HCT116 (cell line): ENCODE measurements around the gene TLR2. TPM values are rescaled to one million over a fixed set of nuclear protein-coding genes. Genes with fewer than 3 reads are reported as not detected.

Experiments used
- ATAC-seq: fragments of 200-7000 bp; cut with Tn5 transposase; 2 replicates; pipeline ENCODE4 v1.9.1; 2020; ENCODE audit warnings: mild to moderate bottlenecking, moderate library complexity
- BruUV-seq: library from RNA; stranded (reverse); fragments of 400-500 nt; replicated peaks from 2 replicates; lab custom pipeline; 2021; lab: Mats Ljungman, UMichigan
- CTCF ChIA-PET: fragments of 300-600 bp; sonication (Branson Sonifier 250); formaldehyde crosslinking; loops from one replicate; lab custom pipeline; 2021; ENCODE audit warnings: antibody characterized with exemption; lab: Charles Lee
- POLR2A ChIA-PET: fragments of 300-600, 350-600 bp; sonication (Branson Sonifier 250); formaldehyde crosslinking; loops from one replicate; lab custom pipeline; 2021; ENCODE audit warnings: antibody characterized with exemption; lab: Charles Lee
- RAD21 ChIA-PET, 2 experiments: fragments of 300-600 bp; sonication (Branson Sonifier 250); formaldehyde crosslinking; loops; one replicate each; lab custom pipeline; 2023; ENCODE audit warnings: low total read pairs in 2 of 2; ENCODE audit not compliant: uncharacterized antibody in 2 of 2, unreplicated experiment in 2 of 2, low non-redundant PET in 1 of 2; lab: Charles Lee
- DNase-seq: peaks from one replicate; pipeline ENCODE4 v3.0.0-alpha.2; 2010; ENCODE audit warnings: low read depth, low spot score
- H2AFZ ChIP-seq: fragments of 200-600 bp; shearing (Covaris generic), sonication (generic); 2 replicates; pipeline ENCODE4 v1.6.1; 2017; ENCODE audit warnings: low read depth, mixed run types, mixed read lengths, antibody characterized with exemption, low read length; ENCODE audit not compliant: poor library complexity, severe bottlenecking
- H3K27ac ChIP-seq: 2 replicates; pipeline ENCODE4 v1.5.1; 2012; ENCODE audit warnings: low read depth, low read length
- H3K27me3 ChIP-seq: fragments of 200-600 bp; sonication (generic); 2 replicates; pipeline ENCODE4 v1.6.1; 2016; ENCODE audit warnings: mixed run types, low read length, mixed read lengths; ENCODE audit not compliant: insufficient read depth
- H3K36me3 ChIP-seq, 2 experiments: fragments of 200-500 bp in 1 of 2; fragments of 200-600 bp in 1 of 2; sonication (Bioruptor generic) in 1 of 2; sonication (generic) in 1 of 2; 2 replicates each; pipeline versions ENCODE4 v1.5.1 to v1.6.1; 2014 to 2016; ENCODE audit warnings: low read length in 2 of 2, inconsistent platforms in 1 of 2, mixed read lengths in 1 of 2, mixed run types in 1 of 2; ENCODE audit not compliant: insufficient read depth in 2 of 2, control insufficient read depth in 1 of 2
- H3K4me1 ChIP-seq, 2 experiments: fragments of 200-600 bp in 1 of 2; sonication (generic) in 1 of 2; 2 replicates each; pipeline versions ENCODE4 v1.5.1 to v1.6.1; 2012 to 2017; ENCODE audit warnings: low read length in 2 of 2, inconsistent platforms in 1 of 2, mild to moderate bottlenecking in 1 of 2, mixed read lengths in 1 of 2, mixed run types in 1 of 2, moderate library complexity in 1 of 2; ENCODE audit not compliant: insufficient read depth in 2 of 2, control insufficient read depth in 1 of 2
- H3K4me2 ChIP-seq: fragments of 200-600 bp; sonication (generic); 2 replicates; pipeline ENCODE4 v1.6.1; 2017; ENCODE audit warnings: mixed run types, low read length, mixed read lengths
- H3K4me3 ChIP-seq, 2 experiments: fragments of 200-600 bp in 1 of 2; sonication (generic) in 1 of 2; replicated peaks in 1 of 2; 2 replicates each; pipeline ENCODE4 v1.5.1; 2011 to 2016; ENCODE audit warnings: low read length in 2 of 2, control low read depth in 1 of 2, low read depth in 1 of 2, mild to moderate bottlenecking in 1 of 2, mixed read lengths in 1 of 2, mixed run types in 1 of 2
- H3K79me2 ChIP-seq: fragments of 200-600 bp; sonication (generic); 2 replicates; pipeline ENCODE4 v1.6.1; 2017; ENCODE audit warnings: mild to moderate bottlenecking, mixed run types, low read length, moderate library complexity, mixed read lengths; ENCODE audit not compliant: insufficient read depth
- H3K9ac ChIP-seq: fragments of 200-600 bp; sonication (generic); 2 replicates; pipeline ENCODE4 v1.6.1; 2016; ENCODE audit warnings: low read length, mixed read lengths
- H3K9me2 ChIP-seq: fragments of 200-600 bp; sonication (generic), shearing (Covaris generic); 2 replicates; pipeline ENCODE4 v1.6.1; 2017; ENCODE audit warnings: mixed run types, mild to moderate bottlenecking, moderate library complexity; ENCODE audit not compliant: insufficient read depth
- H3K9me3 ChIP-seq, 2 experiments: fragments of 200-500 bp in 1 of 2; fragments of 200-600 bp in 1 of 2; sonication (Bioruptor generic) in 1 of 2; sonication (generic) in 1 of 2; 2 replicates each; pipeline ENCODE4 v1.6.1; 2014 to 2017; ENCODE audit warnings: low read length in 2 of 2, mixed read lengths in 2 of 2, inconsistent platforms in 1 of 2, low read depth in 1 of 2, mild to moderate bottlenecking in 1 of 2, mixed run types in 1 of 2, moderate library complexity in 1 of 2; ENCODE audit not compliant: control insufficient read depth in 1 of 2, insufficient read depth in 1 of 2
- H4K20me1 ChIP-seq: fragments of 200-600 bp; sonication (generic), shearing (Covaris generic); 2 replicates; pipeline ENCODE4 v1.6.1; 2017; ENCODE audit warnings: mixed run types, mild to moderate bottlenecking, moderate library complexity; ENCODE audit not compliant: insufficient read depth
- ATF3 ChIP-seq: IDR thresholded peaks from 2 replicates; pipeline ENCODE4 v1.6.1; 2012
- CBX3 ChIP-seq: IDR thresholded peaks from 2 replicates; pipeline ENCODE4 v1.6.1; 2012; ENCODE audit warnings: low read depth
- EZH2 ChIP-seq: fragments of 200-600 bp; sonication (generic); IDR thresholded peaks from 2 replicates; pipeline ENCODE4 v1.6.1; 2017; ENCODE audit warnings: antibody characterized with exemption, mixed run types
- MAX ChIP-seq: IDR thresholded peaks from 2 replicates; pipeline ENCODE4 v1.6.1; 2012
- YY1 ChIP-seq: IDR thresholded peaks from 2 replicates; pipeline ENCODE4 v1.6.1; 2011; ENCODE audit warnings: low read length, low read depth, moderate library complexity, mild to moderate bottlenecking; ENCODE audit not compliant: insufficient replicate concordance; ENCODE audit errors: extremely low read depth
- ZFX ChIP-seq: fragments of 450-650 bp; IDR thresholded peaks from 2 replicates; pipeline ENCODE4 v1.6.1; 2017
- intact Hi-C: fragments of 100-400 bp; cut with micrococcal nuclease; formaldehyde crosslinking; loops from 2 replicates; pipeline ENCODE4 v1.10.0; 2022
- total RNA-seq: library from RNA; stranded (reverse); gene quantifications from one replicate; pipeline ENCODE4 v1.2.1, GENCODE V29; 2021; ENCODE audit not compliant: unreplicated experiment

Gene TLR2
- total RNA-seq, 1 experiment from 2014 or later, result 0.12 TPM

GRCh38 chr4:153704522-153704921 lies 20.4 kb downstream of the TLR2 start:
- intact Hi-C loops, result no loop called here
- TF ChIP-seq CBX3 (no peak), EZH2 (no peak), YY1 (no peak)
- Histone ChIP-seq H3K4me2 (no peak overlapping the region), H3K27me3 (0 out of 2 replicates have a peak, but pooled peaks cover 4% of the 10 kb centered on the region), H2AFZ (no peak overlapping the region), H3K79me2 (no peaks in the 10 kb centered on the region), H3K4me3 (no peak overlapping the region), H3K27ac (no peak overlapping the region), H3K36me3 (no peaks in the 10 kb centered on the region), H3K9me2 (no peaks in the 10 kb centered on the region), H3K9ac (no peak overlapping the region), H3K9me3 (no peaks in the 10 kb centered on the region), H3K4me1 (no peaks in the 10 kb centered on the region), H4K20me1 (no peaks in the 10 kb centered on the region)
- RAD21 ChIA-PET, result no interaction called here
- CTCF ChIA-PET, result no interaction called here
- POLR2A ChIA-PET, result no interaction called here
- ATAC-seq (no peak), DNase-seq (no peak)
- BruUV-seq, result no TSS peak

- intact Hi-C loops, result no loop called here
- no peak overlapping the region for H3K4me3 ChIP-seq
- TF ChIP-seq MAX (no peak), ATF3 (no peak), ZFX (no peak)
- TF ChIP-seq, all 23 proteins: peak for 0
- Histone ChIP-seq H4K20me1 (no peaks in the 10 kb centered on the region), H3K27me3 (0 out of 2 replicates have a peak, but pooled peaks cover 4% of the 10 kb centered on the region), H2AFZ (no peak overlapping the region), H3K79me2 (no peaks in the 10 kb centered on the region), H3K9me3 (no peaks in the 10 kb centered on the region), H3K27ac (no peak overlapping the region), H3K4me1 (no peaks in the 10 kb centered on the region), H3K9ac (no peak overlapping the region), H3K36me3 (no peaks in the 10 kb centered on the region), H3K9me2 (no peaks in the 10 kb centered on the region), H3K4me2 (no peak overlapping the region)
- no TSS peak for BruUV-seq
- ChIA-PET CTCF (no interaction called here), RAD21 (no interaction called here), POLR2A (no interaction called here)
- ATAC-seq (no peak), DNase-seq (no peak)
Observed at GRCh38 chr4:153705743-153706468, 21.8 kb downstream of the TLR2 start.
